Hair follicle dermal papilla cell (primary cell): ENCODE data around the gene POSTN. TPM values are rescaled to one million over a fixed set of nuclear protein-coding genes. Genes with fewer than 3 reads are reported as not detected.

Experiments
- total RNA-seq: library from RNA; depleted of rRNA; stranded (reverse); fragments of >200 nt; gene quantifications from 2 replicates; pipeline ENCODE4 v1.2.3, GENCODE V29; 2012

Gene POSTN, protein sequence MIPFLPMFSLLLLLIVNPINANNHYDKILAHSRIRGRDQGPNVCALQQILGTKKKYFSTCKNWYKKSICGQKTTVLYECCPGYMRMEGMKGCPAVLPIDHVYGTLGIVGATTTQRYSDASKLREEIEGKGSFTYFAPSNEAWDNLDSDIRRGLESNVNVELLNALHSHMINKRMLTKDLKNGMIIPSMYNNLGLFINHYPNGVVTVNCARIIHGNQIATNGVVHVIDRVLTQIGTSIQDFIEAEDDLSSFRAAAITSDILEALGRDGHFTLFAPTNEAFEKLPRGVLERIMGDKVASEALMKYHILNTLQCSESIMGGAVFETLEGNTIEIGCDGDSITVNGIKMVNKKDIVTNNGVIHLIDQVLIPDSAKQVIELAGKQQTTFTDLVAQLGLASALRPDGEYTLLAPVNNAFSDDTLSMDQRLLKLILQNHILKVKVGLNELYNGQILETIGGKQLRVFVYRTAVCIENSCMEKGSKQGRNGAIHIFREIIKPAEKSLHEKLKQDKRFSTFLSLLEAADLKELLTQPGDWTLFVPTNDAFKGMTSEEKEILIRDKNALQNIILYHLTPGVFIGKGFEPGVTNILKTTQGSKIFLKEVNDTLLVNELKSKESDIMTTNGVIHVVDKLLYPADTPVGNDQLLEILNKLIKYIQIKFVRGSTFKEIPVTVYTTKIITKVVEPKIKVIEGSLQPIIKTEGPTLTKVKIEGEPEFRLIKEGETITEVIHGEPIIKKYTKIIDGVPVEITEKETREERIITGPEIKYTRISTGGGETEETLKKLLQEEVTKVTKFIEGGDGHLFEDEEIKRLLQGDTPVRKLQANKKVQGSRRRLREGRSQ
- total RNA-seq = 26.4 and 116 TPM in 2 replicates

DNA sequence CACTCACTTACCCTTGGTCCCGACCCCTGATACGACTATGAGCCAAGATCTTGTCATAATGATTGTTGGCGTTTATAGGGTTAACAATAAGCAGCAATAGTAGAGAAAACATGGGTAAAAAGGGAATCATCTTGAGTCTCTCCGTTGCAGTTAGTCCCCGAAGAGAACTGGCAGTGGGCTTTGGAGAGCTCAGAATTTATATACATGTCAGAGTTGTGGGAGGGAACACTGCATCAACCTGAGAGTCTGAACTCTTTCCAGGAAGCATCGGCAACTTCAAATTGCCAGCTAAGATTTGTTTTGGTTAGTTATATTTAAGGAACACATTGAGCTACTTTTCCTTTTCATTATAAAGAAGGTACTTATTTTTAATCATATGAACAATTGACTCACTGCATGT lies at the start of gene POSTN:
Gene POSTN (minus strand): TSS at position 172 of the 400 bp plus-strand sequence. CDS start 42 bp downstream, at position 130.

